NCI-H1930 (cell line): ENCODE results near the gene AZI2.

Source experiments
- DNase-seq, 2 experiments: peaks; one replicate each; lab custom pipeline; 2025; lab: John Stamatoyannopoulos, UW

AZI2 gene

DNA sequence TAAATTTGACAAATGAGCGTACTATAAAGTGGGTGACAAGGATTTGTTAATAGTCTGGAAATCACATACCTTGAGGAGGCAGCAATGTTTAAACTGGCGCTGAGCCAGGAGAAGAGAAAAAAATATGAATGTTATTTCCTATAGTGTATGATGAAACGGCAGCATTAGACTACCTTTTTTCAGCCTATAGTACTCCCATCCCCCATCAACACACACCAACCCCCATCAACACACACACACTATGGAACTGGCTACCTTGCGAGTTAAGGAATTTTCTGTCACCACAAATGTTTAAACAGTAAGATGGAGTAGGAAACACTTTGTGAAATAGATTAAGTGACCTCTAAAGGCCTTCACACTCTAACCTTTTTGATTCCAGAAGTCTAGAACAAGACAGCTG lies 46.9 kb downstream of the AZI2 start:
- DNase-seq = no peak

DNA sequence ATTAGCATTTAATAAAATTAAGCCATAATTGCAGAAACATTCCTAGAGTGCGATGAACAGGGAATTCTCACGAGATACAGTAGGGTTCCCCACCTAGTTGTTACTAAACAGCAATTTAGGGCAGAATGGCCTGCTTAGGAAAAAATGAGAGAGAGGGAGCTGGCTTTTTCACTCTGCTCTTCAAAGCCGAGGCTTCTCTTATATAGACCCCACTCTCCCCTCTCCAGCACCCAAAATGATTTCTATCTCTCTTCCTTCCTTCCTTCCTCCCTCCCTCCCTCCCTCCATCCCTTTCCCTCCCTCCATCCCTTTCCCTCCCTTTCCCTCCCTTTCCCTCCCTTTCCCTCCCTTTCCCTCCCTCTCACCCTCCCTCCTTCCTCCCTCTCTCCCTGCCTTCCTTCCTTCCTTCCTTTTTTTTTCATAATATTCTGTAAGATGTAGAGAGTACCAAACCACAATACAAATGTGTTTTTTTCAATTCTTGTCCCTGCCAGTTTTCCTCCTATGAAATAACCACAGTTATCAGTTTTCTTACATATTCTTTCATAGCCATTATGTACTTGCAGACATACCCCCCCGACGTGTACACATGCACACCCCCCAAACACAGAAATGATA lies 48.2 kb downstream of the AZI2 start:
- no peak for DNase-seq

DNA sequence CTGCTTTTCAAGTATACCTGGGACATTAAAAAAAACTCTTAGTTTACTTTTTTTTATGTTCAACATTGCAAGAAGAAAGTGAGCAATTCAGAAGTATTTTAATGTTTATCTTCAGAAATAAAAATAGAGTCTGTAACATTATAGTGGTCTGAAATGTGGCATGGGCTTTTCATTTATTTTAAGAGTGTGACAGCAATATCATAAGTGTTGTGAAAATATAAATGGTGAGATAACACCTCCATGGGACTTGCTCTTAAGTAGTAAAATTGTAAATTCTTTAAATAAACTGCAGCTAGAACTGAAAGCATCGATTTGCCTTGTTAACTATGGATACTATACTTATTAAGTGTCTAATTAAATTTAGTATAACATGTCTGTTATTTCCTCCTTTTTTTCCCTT lies 48.9 kb downstream of the AZI2 start:
- no peak for DNase-seq

DNA sequence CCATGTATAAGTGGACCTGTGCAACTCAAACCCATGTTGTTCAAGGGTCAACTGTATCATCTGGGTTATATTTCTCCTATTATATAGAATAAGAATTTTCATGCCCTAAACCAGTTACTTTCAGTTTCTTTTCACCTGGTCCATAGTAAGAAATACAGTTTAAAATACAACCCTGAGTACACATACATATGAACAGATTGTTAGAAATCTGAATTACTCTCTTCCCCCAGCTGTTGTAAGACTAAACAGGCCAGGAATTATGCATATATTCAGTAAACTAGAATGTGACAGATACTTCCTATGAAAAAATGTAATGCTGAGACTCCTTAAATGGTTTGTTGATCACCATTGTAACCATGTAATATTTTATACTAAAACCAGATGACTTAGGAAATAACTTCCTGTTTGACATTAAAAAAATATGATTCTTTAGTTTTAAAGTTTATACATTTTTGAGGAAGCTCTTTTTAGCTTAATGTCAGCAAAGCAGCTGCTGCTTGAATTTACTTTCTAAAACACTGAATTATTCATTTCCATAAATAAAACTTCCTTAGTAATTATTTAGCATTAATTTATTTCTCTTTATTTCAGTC lies 52.6 kb downstream of the AZI2 start:
- DNase-seq = no peak

DNA sequence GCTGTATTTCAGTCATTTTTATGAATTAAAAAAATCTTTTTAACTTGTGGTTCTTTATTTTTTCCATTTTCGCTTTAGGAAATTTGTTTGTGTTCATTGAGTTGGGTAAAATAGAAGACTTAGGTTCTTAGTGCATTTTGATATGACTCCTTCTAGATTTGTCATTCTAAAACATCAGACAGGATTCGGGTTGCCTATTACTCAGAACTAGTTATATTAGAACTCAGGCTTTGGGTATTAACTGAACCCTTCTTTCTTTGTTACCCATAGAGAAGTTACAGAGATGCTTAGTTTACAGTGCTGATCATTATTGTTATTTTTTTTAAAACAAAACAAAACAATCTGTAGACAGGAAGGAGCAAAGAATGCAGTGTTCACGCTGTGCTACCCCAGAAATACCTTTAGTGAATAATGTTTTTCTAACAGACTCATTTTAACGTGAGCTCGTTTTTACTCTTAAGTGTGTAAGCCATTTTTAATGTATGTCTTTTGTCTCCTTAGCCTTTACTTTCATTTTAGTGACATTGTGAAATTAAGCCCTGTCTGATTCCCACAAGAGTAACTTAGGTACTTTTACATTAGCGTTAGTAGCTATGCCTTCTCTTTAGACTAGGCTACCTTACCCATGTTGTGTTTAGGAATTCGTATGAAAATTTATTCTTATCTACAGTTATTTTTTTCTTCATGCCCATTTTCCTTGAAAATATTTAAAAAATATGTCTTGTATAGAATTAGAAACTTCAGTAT lies 53.8 kb downstream of the AZI2 start:
- DNase-seq = no peak

DNA sequence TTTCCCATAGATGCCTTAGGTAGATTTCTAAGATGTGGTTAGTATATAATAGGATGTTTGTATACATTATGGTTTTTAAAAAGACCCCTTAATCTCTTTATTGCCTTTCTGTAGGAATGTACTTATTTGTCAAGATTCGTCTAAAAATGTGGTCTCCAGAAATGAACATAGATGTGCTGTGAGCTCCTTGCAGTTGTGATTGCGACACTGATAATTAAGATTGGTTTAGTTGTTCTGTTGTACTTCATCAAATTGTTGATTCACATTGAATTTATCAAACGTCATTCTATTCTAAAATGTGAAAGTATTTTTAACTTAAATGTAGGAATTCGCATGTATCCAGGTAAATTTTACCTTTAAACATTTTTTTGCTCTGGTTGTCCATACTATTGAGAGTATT lies 56.0 kb downstream of the AZI2 start:
- no peak for DNase-seq

DNA sequence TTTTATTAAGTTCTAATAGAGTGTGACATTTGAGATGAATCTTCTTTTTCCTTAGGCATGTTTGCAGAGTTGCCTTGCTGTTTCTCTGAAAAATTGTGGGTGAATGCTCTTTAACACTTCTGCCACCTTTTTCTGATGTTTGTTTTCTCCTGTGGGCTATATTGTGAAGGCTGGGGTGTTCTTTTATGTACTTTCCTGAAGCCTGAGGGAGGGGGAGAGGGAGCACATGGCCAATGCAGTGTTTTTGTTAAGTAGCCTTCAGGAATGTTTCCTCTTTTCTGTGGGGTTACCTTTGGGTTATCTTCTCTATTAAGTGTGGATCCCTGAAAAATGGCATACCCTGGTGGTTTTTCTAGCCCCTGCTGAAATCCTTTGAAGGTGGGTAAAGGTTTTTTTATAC lies 57.0 kb downstream of the AZI2 start:
- no peak for DNase-seq

DNA sequence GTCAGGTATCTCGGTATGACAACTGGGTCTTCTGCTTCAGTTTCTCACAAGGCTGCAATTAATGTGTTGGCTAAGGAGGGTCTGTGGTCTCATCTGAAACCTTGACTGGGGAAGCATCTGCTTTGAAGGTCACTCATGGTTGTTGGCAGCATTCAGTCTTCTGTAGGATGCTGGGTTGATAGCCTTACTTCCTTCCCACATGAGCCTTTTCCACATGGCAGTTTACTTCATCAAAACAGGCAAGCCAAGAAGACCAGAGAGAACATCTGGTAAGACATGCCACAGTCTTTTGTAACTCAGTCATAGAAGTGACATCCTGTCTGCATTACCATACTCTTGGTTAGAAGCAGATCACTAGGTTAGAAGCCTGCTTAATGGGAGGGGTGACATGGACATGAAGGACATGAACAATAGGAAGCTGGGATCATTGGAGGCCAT lies 57.7 kb downstream of the AZI2 start:
- no peak for DNase-seq

DNA sequence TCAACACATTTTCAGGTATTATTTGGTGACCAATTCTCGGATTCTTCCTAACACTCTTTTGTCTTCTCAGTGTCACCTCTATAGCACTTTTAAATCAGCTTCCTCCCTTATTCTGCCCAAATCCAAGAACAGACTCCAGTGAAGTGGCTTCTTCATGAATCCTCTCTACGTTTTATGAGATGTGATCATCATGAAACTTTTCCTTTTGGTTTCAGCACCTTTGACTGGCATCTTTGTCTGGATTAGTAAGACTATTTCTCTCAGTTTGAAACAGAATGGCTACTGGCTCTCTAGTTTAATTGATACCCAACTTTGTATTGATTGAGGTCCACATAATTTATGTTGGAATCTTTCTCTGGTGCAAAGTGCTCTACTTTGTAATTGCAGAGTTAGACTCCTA lies 61.6 kb downstream of the AZI2 start:
- no peak for DNase-seq

DNA sequence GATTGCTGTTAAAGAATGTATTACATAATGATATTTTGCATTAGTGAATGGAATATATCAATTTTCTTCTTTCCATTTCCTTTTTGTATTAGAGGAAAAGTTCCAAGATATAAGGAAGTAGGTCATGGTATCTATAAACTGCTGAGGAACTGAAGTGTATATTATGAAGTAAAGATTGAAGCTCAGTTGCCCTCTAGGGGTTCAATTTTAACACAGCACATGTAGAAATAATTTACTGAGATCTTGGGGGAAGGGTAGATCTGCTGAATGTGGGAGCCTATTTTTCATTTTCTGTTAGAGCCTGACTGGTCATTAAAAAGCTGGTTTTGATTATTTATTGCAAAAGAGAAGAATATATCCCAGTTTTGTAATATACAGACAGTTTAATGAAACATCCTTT lies 62.0 kb downstream of the AZI2 start:
- DNase-seq = no peak

DNA sequence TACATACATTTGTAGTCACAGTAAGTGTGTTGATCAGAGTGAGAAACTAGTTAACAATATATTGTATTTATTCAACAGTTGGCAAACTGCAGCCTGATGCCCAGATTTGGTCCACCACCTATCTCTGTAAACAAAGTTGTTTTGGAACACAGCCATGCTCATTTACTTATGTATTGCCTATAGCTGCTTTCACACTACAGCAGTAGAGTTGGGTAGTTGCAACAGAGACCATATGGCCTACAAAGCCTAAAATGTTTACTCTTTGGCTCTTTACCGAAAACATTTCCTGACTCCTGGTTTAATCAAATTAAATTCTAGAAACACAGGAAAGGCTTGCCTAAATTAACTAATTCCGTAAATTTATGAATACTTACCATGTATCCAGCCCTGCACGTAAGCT lies 67.8 kb downstream of the AZI2 start:
- DNase-seq = no peak

DNA sequence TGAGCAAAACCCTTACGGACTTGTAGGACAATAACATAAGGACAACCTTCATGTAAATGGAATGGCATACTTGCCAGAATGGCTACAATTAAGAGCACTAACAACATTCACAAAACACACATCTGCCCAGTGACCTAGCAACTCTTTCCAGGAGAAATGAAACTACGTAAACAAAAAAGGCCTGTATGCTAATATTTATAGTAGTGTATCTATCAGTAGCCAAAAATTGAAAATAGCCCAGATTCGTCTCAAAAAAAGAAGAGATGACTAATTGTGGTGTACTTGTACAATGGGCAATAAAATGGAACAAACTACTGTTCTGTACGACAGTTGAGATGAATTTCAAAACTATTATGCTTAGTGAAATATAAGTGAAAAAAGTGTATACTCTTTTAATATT lies 68.9 kb downstream of the AZI2 start:
- DNase-seq = no peak

DNA sequence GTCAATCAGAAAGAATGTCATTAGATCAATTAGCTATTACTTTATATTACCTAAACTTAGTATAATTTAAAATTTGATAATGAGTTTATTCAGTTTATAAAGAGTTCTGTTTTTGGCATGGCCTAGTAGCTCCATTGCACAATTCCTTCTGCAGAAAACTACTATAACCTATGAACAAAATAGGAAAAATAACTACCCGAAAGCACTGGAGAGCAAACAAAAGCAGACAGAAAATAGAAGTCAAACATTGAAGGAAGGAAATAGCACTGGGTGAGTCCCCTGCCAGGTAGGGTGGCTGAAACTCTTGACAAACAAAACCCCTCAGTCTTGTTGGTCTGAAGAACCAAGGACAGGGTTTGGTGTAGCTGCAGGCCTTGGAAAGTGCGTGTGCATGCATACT lies 69.7 kb downstream of the AZI2 start:
- DNase-seq = no peak

DNA sequence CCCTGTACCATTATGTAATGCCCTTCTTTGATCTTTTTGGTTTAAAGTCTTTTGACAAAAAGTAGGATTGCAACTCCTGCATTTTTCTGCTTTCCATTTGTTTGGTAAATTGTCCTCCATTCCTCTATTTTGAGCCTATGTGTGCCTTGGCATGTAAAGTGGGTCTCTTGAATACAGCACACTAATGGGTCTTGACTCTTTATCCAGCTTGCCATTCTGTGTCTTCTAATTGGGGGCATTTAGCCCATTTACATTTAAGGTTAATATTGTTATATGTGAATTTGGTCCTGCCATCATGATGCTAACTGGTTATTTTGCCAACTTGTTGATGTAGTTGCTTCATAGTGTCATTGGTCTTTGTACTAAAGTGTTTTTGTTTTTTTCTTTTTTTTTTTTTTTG lies 74.8 kb downstream of the AZI2 start:
- DNase-seq = no peak
